ENCODE measurements around the gene CHRM2. TPM values are rescaled to one million over a fixed set of nuclear protein-coding genes. Genes with fewer than 3 reads are reported as not detected.

The CHRM2 gene
- total and polyA plus RNA-seq, 9 of the 15 experiments (the other 6 are each of a cell fraction or from before 2014, with no cell fraction given): not detected

DNA sequence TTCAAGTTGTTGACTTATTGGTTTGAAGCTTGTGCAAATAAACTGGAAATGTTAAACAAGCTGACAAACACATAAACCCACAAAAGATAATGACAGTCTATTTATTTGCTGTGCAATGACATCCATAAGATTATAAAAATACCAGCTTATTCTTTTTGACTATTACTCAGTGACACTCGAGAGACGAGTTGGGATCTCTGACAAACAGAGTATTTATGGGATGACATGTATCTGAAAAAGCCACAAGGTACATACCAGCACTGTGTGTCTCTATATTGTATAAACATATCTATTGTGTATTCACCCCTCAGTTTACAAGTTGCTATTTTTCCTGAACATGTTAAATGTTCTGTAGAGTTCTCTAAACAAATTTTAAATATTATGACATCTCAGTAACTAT is 88.9 kb downstream of the CHRM2 start:
- in situ Hi-C loops (cut with MboI) (no loop called here), intact Hi-C loops (cut with micrococcal nuclease) (no loop called here)
- Histone ChIP-seq H3K27ac (ENCODE audit: extremely low read depth, low read depth, low read length) (no peak overlapping the region), H3K36me3 (ENCODE audit: control insufficient read depth, insufficient read depth, low read length) (no peaks in the 10 kb centered on the region), H3K4me3 (no peak overlapping the region), H3K9me3 (replicated peaks; ENCODE audit: control insufficient read depth, insufficient read depth, low read depth, low read length) (peaks cover 5% of the 10 kb centered on the region; the same call in 1 of the 2 replicates), H3K9ac (ENCODE audit: insufficient read depth in 1 of 2, low read depth in 2 of 2, low read length in 2 of 2) (no peak overlapping the region), H3K27me3 (ENCODE audit: control insufficient read depth in 2 of 2, insufficient read depth in 2 of 2, low read length in 2 of 2) (no peaks in the 10 kb centered on the region), H3K79me2 (ENCODE audit: control insufficient read depth, insufficient read depth, low read length) (no peaks in the 10 kb centered on the region), H3K9me1 (ENCODE audit: control insufficient read depth, insufficient read depth, low read length) (no peaks in the 10 kb centered on the region), H3K4me1 (replicated peaks in 1 of 2; ENCODE audit: control insufficient read depth in 2 of 2, insufficient read depth in 2 of 2, low read length in 2 of 2) (no peaks in the 10 kb centered on the region), H2AFZ (ENCODE audit: low read depth, low read length) (no peak overlapping the region), H4K20me1 (replicated peaks; ENCODE audit: control insufficient read depth, insufficient read depth, low read length) (no peaks in the 10 kb centered on the region), H3K4me2 (ENCODE audit: insufficient read depth, low read length) (no peak overlapping the region)
- TF ChIP-seq ZNF354B (CRISPR knock-in tag; IDR thresholded peaks at IDR 0.05) (no peak), SREBF1 (IDR thresholded peaks at IDR 0.05; ENCODE audit: borderline replicate concordance, low read depth, low read length) (no peak), POU5F1 (IDR thresholded peaks at IDR 0.05; ENCODE audit: borderline replicate concordance, low read depth, low read length, partially characterized antibody) (no peak), RBM22 (IDR thresholded peaks at IDR 0.05; ENCODE audit: low read depth, low read length, poor library complexity, severe bottlenecking) (no peak), MBD2 (IDR thresholded peaks at IDR 0.05; ENCODE audit: borderline replicate concordance, low read depth) (no peak), ZFP36 (IDR thresholded peaks at IDR 0.05; ENCODE audit: low read depth, low read length, partially characterized antibody) (no peak), CTBP1 (IDR thresholded peaks at IDR 0.05; ENCODE audit: borderline replicate concordance) (no peak), KDM5B (IDR thresholded peaks at IDR 0.05; ENCODE audit: insufficient replicate concordance, low read depth, low read length) (no peak), TBL1XR1 (IDR thresholded peaks at IDR 0.05; ENCODE audit: low read length in 2 of 2) (no peak), RFX1 (IDR thresholded peaks at IDR 0.05) (no peak), ZNF324 (CRISPR knock-in tag; IDR thresholded peaks at IDR 0.05) (no peak), PHF8 (IDR thresholded peaks at IDR 0.05; ENCODE audit: borderline replicate concordance, low read length) (no peak), IRF2 (CRISPR knock-in tag; IDR thresholded peaks at IDR 0.05) (no peak), STAG1 (CRISPR knock-in tag; IDR thresholded peaks at IDR 0.05; ENCODE audit: borderline replicate concordance) (no peak), MTA2 (IDR thresholded peaks at IDR 0.05; ENCODE audit: low read depth) (no peak), MAFK (IDR thresholded peaks at IDR 0.05; ENCODE audit: low read length) (no peak)
- TF ChIP-seq, protein P1, sequence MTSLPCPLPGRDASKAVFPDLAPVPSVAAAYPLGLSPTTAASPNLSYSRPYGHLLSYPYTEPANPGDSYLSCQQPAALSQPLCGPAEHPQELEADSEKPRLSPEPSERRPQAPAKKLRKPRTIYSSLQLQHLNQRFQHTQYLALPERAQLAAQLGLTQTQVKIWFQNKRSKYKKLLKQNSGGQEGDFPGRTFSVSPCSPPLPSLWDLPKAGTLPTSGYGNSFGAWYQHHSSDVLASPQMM (CRISPR knock-in tag; IDR thresholded peaks at IDR 0.05): no peak
- POLR2A ChIA-PET: no interaction called here
- WGBS (ENCODE audit: insufficient coverage, low coverage, missing lambda C conversion rate): 2% methylated on average over 2 of the region's 2 CpGs
- BruUV-seq (replicated peaks): no TSS peak
- DNase-seq (ENCODE audit: extremely low read depth in 1 of 4, low spot score in 3 of 4): no peak
- no peak for FAIRE-seq
- ATAC-seq: no peak
- CTCF ChIA-PET (ENCODE audit: low intra/inter-chr PET ratio): no interaction called here

All from K562 (cell line).